Suprapubic skin (tissue), 3 donors: Measurements from ENCODE around the gene POFUT1.

Experiments used
- EP300 ChIP-seq: sonication (generic); formaldehyde crosslinking; IDR thresholded peaks from one replicate; pipeline ENCODE4 v1.6.1; 2017; ENCODE audit warnings: antibody characterized with exemption
- POLR2A ChIP-seq, 2 donors: fragments of 450-650 bp; IDR thresholded peaks; one replicate each; pipeline ENCODE4 v1.6.1; 2017; ENCODE audit warnings: antibody characterized with exemption in 2 of 2, mild to moderate bottlenecking in 2 of 2, moderate library complexity in 2 of 2
- TF ChIP-seq, protein P1 (sequence below), 2 donors: fragments of 200-600 bp in 1 of 2; fragments of 450-650 bp in 1 of 2; sonication (generic) in 1 of 2; IDR thresholded peaks; one replicate each; pipeline ENCODE4 v1.5.1; 2016 to 2019; ENCODE audit warnings: antibody characterized with exemption in 2 of 2, mild to moderate bottlenecking in 1 of 2, moderate library complexity in 1 of 2

DNA sequence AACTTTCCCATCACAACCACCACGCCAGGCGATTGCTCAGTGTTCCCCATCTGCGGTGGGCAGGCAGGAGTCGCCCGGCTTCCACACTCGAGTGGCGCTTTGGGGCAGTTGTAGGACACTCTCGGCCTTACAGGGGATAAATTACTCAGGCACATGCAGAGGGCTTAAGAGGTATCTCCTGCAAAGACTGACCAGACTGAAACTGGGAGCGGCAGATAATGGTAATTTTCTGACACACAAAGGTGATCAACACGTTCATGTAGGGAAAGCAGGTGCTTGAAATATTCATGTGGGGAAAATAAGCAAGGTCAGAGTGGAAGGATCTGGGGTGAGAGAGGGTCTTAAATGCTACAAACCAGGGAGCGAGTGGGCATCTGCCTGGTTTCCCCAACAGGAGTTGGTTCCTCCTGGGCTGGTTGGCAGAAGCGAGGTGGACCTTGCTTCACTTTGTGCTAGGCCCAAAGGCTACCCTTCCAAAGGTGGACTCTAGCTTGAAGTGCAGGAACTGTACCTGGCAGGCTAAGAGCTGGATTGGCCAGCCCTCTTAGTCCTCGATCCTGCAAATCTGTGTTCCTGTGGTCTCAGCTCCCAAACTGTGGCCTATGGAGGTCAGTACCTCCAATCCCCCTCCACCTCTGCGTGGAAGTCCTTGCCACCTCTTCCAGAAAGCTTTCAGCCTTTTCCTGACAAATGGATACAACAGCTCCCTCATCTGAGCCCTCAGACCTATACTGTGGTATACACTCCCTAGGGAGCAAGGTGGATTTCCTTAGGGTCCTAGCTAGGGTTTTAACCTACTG lies 16.9 kb upstream of the POFUT1 start:
- TF ChIP-seq, protein P1, sequence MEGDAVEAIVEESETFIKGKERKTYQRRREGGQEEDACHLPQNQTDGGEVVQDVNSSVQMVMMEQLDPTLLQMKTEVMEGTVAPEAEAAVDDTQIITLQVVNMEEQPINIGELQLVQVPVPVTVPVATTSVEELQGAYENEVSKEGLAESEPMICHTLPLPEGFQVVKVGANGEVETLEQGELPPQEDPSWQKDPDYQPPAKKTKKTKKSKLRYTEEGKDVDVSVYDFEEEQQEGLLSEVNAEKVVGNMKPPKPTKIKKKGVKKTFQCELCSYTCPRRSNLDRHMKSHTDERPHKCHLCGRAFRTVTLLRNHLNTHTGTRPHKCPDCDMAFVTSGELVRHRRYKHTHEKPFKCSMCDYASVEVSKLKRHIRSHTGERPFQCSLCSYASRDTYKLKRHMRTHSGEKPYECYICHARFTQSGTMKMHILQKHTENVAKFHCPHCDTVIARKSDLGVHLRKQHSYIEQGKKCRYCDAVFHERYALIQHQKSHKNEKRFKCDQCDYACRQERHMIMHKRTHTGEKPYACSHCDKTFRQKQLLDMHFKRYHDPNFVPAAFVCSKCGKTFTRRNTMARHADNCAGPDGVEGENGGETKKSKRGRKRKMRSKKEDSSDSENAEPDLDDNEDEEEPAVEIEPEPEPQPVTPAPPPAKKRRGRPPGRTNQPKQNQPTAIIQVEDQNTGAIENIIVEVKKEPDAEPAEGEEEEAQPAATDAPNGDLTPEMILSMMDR (IDR thresholded peaks at IDR 0.05) = no peak
- TF ChIP-seq POLR2A (IDR thresholded peaks at IDR 0.05) = no peak
- no peak for TF ChIP-seq EP300
